Measurements from ENCODE around the gene BCAP31.
"Not testable (repeated sequence)": the region's sequence is repeated elsewhere in the genome, so short reads cannot be mapped to it uniquely, and the experiment has no call there.

The BCAP31 gene

GRCh38 chrX:153731845-153732215 is 7.6 kb upstream of the BCAP31 start:
- Histone ChIP-seq H3K27me3 (ENCODE audit: control insufficient read depth, insufficient read depth, low read length) (no peaks in the 10 kb centered on the region), H3K4me3 (ENCODE audit: low read depth, low read length) (no peak overlapping the region), H3K9me3 (ENCODE audit: control insufficient read depth, insufficient read depth, low read length) (peaks cover 31% of the 10 kb centered on the region), H3K4me1 (ENCODE audit: control insufficient read depth, insufficient read depth, low read length) (peaks cover 7% of the 10 kb centered on the region), H3K36me3 (ENCODE audit: control insufficient read depth, insufficient read depth, low read length) (no peaks in the 10 kb centered on the region), H3K9ac (ENCODE audit: low read depth, low read length) (no peak overlapping the region), H3K27ac (ENCODE audit: low read depth, low read length) (no peak overlapping the region)

- H3K4me1 ChIP-seq (ENCODE audit: control insufficient read depth, insufficient read depth, low read length), result peaks cover 11% of the 10 kb centered on the region
- H3K4me3 ChIP-seq (ENCODE audit: low read depth, low read length), result no peak overlapping the region
- H3K27me3 ChIP-seq (ENCODE audit: control insufficient read depth, insufficient read depth, low read length), result no peaks in the 10 kb centered on the region
- no peak overlapping the region for H3K9ac ChIP-seq (ENCODE audit: low read depth, low read length)
- H3K36me3 ChIP-seq (ENCODE audit: control insufficient read depth, insufficient read depth, low read length), result no peaks in the 10 kb centered on the region
- H3K27ac ChIP-seq (ENCODE audit: low read depth, low read length), result no peak overlapping the region
- H3K9me3 ChIP-seq (ENCODE audit: control insufficient read depth, insufficient read depth, low read length), result peaks cover 31% of the 10 kb centered on the region
Observed at GRCh38 chrX:153731117-153731844, 7.1 kb upstream of the BCAP31 start.

GRCh38 chrX:153730115-153730514 is 5.9 kb upstream of the BCAP31 start:
- not testable (repeated sequence) for H3K27ac ChIP-seq (ENCODE audit: low read depth, low read length); H3K9ac ChIP-seq (ENCODE audit: low read depth, low read length); H3K27me3 ChIP-seq (ENCODE audit: control insufficient read depth, insufficient read depth, low read length); H3K36me3 ChIP-seq (ENCODE audit: control insufficient read depth, insufficient read depth, low read length); H3K4me3 ChIP-seq (ENCODE audit: low read depth, low read length)
- Histone ChIP-seq H3K9me3 (ENCODE audit: control insufficient read depth, insufficient read depth, low read length) (peaks cover 32% of the 10 kb centered on the region; the same call in 1 of the 2 replicates), H3K4me1 (ENCODE audit: control insufficient read depth, insufficient read depth, low read length) (peaks cover 11% of the 10 kb centered on the region)

GRCh38 chrX:153728951-153729631 is 4.9 kb upstream of the BCAP31 start:
- Histone ChIP-seq H3K9ac (ENCODE audit: low read depth, low read length) (no peak overlapping the region), H3K9me3 (ENCODE audit: control insufficient read depth, insufficient read depth, low read length) (peaks cover 28% of the 10 kb centered on the region; the same call in 1 of the 2 replicates), H3K4me3 (ENCODE audit: low read depth, low read length) (no peak overlapping the region), H3K36me3 (ENCODE audit: control insufficient read depth, insufficient read depth, low read length) (no peaks in the 10 kb centered on the region), H3K27ac (ENCODE audit: low read depth, low read length) (no peak overlapping the region), H3K27me3 (ENCODE audit: control insufficient read depth, insufficient read depth, low read length) (no peaks in the 10 kb centered on the region), H3K4me1 (ENCODE audit: control insufficient read depth, insufficient read depth, low read length) (peaks cover 11% of the 10 kb centered on the region)

- Histone ChIP-seq H3K9ac (ENCODE audit: low read depth, low read length) (no peak overlapping the region), H3K4me3 (ENCODE audit: low read depth, low read length) (no peak overlapping the region), H3K4me1 (ENCODE audit: control insufficient read depth, insufficient read depth, low read length) (peaks cover 11% of the 10 kb centered on the region), H3K27ac (ENCODE audit: low read depth, low read length) (no peak overlapping the region), H3K9me3 (ENCODE audit: control insufficient read depth, insufficient read depth, low read length) (peaks cover 23% of the 10 kb centered on the region; the same call in 1 of the 2 replicates), H3K27me3 (ENCODE audit: control insufficient read depth, insufficient read depth, low read length) (no peaks in the 10 kb centered on the region), H3K36me3 (ENCODE audit: control insufficient read depth, insufficient read depth, low read length) (no peaks in the 10 kb centered on the region)
Observed at GRCh38 chrX:153728095-153728494, 3.9 kb upstream of the BCAP31 start.

GRCh38 chrX:153727123-153727931 is 3.1 kb upstream of the BCAP31 start:
- Histone ChIP-seq H3K4me1 (ENCODE audit: control insufficient read depth, insufficient read depth, low read length) (peaks cover 11% of the 10 kb centered on the region), H3K9ac (ENCODE audit: low read depth, low read length) (no peak overlapping the region), H3K9me3 (ENCODE audit: control insufficient read depth, insufficient read depth, low read length) (peaks cover 28% of the 10 kb centered on the region; the same call in 1 of the 2 replicates), H3K36me3 (ENCODE audit: control insufficient read depth, insufficient read depth, low read length) (peaks cover 4% of the 10 kb centered on the region; the same call in 1 of the 2 replicates), H3K4me3 (ENCODE audit: low read depth, low read length) (no peak overlapping the region), H3K27me3 (ENCODE audit: control insufficient read depth, insufficient read depth, low read length) (no peaks in the 10 kb centered on the region), H3K27ac (ENCODE audit: low read depth, low read length) (no peak overlapping the region)

- Histone ChIP-seq H3K36me3 (ENCODE audit: control insufficient read depth, insufficient read depth, low read length) (peaks cover 10% of the 10 kb centered on the region; the same call in 1 of the 2 replicates), H3K27me3 (ENCODE audit: control insufficient read depth, insufficient read depth, low read length) (no peaks in the 10 kb centered on the region), H3K27ac (ENCODE audit: low read depth, low read length) (peak overlapping the region; percentile 27), H3K9ac (ENCODE audit: low read depth, low read length) (no peak overlapping the region), H3K4me1 (ENCODE audit: control insufficient read depth, insufficient read depth, low read length) (peaks cover 11% of the 10 kb centered on the region), H3K4me3 (ENCODE audit: low read depth, low read length) (no peak overlapping the region), H3K9me3 (ENCODE audit: control insufficient read depth, insufficient read depth, low read length) (peaks cover 28% of the 10 kb centered on the region; the same call in 1 of the 2 replicates)
Observed at GRCh38 chrX:153726286-153727122, 2.3 kb upstream of the BCAP31 start.

GRCh38 chrX:153725832-153726285 is 1.7 kb upstream of the BCAP31 start:
- H3K4me3 ChIP-seq (ENCODE audit: low read depth, low read length), result no peak overlapping the region
- H3K9me3 ChIP-seq (ENCODE audit: control insufficient read depth, insufficient read depth, low read length), result peaks cover 29% of the 10 kb centered on the region; the same call in 1 of the 2 replicates
- no peak overlapping the region for H3K9ac ChIP-seq (ENCODE audit: low read depth, low read length)
- no peak overlapping the region for H3K27ac ChIP-seq (ENCODE audit: low read depth, low read length)
- H3K36me3 ChIP-seq (ENCODE audit: control insufficient read depth, insufficient read depth, low read length), result peaks cover 12% of the 10 kb centered on the region
- no peaks in the 10 kb centered on the region for H3K27me3 ChIP-seq (ENCODE audit: control insufficient read depth, insufficient read depth, low read length)
- peaks cover 11% of the 10 kb centered on the region for H3K4me1 ChIP-seq (ENCODE audit: control insufficient read depth, insufficient read depth, low read length)

GRCh38 chrX:153725039-153725831 is 1.0 kb upstream of the BCAP31 start:
- Histone ChIP-seq H3K9ac (ENCODE audit: low read depth, low read length) (no peak overlapping the region), H3K9me3 (ENCODE audit: control insufficient read depth, insufficient read depth, low read length) (peaks cover 29% of the 10 kb centered on the region), H3K27me3 (ENCODE audit: control insufficient read depth, insufficient read depth, low read length) (no peaks in the 10 kb centered on the region), H3K27ac (ENCODE audit: low read depth, low read length) (no peak overlapping the region), H3K4me3 (ENCODE audit: low read depth, low read length) (peak overlapping the region; percentile 78), H3K36me3 (ENCODE audit: control insufficient read depth, insufficient read depth, low read length) (peaks cover 16% of the 10 kb centered on the region), H3K4me1 (ENCODE audit: control insufficient read depth, insufficient read depth, low read length) (peaks cover 11% of the 10 kb centered on the region)

Measured in HUES48 (cell line).